SK-N-SH (cell line): ENCODE results near the gene AKAP12.

Source experiments
- CHD2 ChIP-seq: fragments of 150-350 bp; IDR thresholded peaks from 2 replicates; pipeline ENCODE4 v1.6.1; 2018; ENCODE audit warnings: low read length; ENCODE audit not compliant: partially characterized antibody
- ELF1 ChIP-seq: IDR thresholded peaks from 2 replicates; pipeline ENCODE4 v1.4.0; 2012
- EZH2phosphoT487 ChIP-seq: fragments of 200-600 bp; sonication (generic); IDR thresholded peaks from 2 replicates; pipeline ENCODE4 v1.6.1; 2017; ENCODE audit warnings: low read depth, mixed run types, mild to moderate bottlenecking, antibody characterized with exemption, moderate library complexity, borderline replicate concordance
- FOSL2 ChIP-seq: IDR thresholded peaks from 2 replicates; pipeline ENCODE4 v1.4.0; 2012; ENCODE audit warnings: low read depth, mild to moderate bottlenecking, moderate library complexity, borderline replicate concordance
- MXI1 ChIP-seq: IDR thresholded peaks from 2 replicates; pipeline ENCODE4 v1.6.1; 2012; ENCODE audit warnings: mild to moderate bottlenecking, low read depth, low read length, improper control_type of control experiment
- POLR2AphosphoS5 ChIP-seq: IDR thresholded peaks from 2 replicates; pipeline ENCODE4 v1.6.1; 2012; ENCODE audit warnings: low read depth, low read length
- RAD21 ChIP-seq: IDR thresholded peaks from 2 replicates; pipeline ENCODE4 v1.6.1; 2012; ENCODE audit warnings: mild to moderate bottlenecking, low read length
- RCOR1 ChIP-seq: fragments of 150-350 bp; IDR thresholded peaks from 2 replicates; pipeline ENCODE4 v1.6.1; 2017; ENCODE audit warnings: antibody characterized with exemption, low read length
- RFX5 ChIP-seq: IDR thresholded peaks from 2 replicates; pipeline ENCODE4 v1.6.1; 2012; ENCODE audit warnings: mild to moderate bottlenecking, improper control_type of control experiment, low read length
- TAF1 ChIP-seq: IDR thresholded peaks from 2 replicates; pipeline ENCODE4 v1.6.1; 2012; ENCODE audit warnings: low read depth, mild to moderate bottlenecking, low read length, moderate library complexity, borderline replicate concordance
- TF ChIP-seq, protein P1 (sequence below): fragments of 200-600 bp; sonication (generic); IDR thresholded peaks from 2 replicates; pipeline ENCODE4 v1.6.1; 2017; ENCODE audit warnings: antibody characterized with exemption, mild to moderate bottlenecking, moderate library complexity
- TF ChIP-seq, protein P2 (sequence below): fragments of 150-350 bp; IDR thresholded peaks from 2 replicates; pipeline ENCODE4 v1.6.1; 2017; ENCODE audit warnings: antibody characterized with exemption, low read length, low read depth, borderline replicate concordance
- TF ChIP-seq, protein P3 (sequence below): IDR thresholded peaks from 2 replicates; pipeline ENCODE4 v1.4.0; 2012; ENCODE audit warnings: low read depth

DNA sequence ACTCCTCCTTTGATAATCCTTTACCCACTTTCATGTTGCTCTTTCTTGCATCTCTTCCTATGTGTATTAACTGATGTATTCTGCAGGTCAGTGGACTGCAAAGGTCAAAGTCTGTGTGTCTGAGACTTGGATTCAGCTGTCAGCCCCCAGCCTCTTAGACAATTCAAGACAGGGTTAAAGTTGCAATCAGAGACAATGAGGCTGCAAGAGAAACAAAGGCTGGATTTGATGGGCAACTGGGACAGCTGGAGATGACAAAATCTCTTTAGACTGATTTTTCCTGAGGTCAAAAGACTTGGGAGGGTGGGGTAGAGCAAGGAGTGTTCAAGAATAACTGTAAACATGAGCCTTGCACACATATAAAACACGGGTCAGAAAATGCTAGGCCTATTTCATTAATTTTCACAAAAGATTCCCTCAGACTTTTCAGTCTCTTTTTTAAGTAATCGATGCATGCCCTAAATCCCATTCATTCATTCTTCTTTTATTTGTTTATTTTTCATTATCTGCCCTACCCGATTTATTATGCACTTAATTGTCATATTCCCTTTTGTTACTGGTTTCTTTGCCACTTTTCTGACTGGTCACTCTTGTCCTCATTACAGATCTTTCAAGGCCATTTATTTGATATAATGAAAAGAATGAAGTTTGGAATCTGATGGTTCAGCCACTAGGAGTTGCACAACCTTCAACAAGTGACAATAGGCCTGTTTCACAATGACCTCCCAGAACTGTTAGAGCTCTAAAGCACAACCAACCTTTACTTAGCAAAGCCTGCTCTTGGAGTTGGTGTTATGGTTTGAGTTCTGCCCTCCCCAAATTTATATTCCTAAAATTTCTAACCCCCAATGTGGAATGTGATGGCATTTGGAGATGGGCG, 33.8 kb upstream of the AKAP12 start:
- TF ChIP-seq, protein P1, sequence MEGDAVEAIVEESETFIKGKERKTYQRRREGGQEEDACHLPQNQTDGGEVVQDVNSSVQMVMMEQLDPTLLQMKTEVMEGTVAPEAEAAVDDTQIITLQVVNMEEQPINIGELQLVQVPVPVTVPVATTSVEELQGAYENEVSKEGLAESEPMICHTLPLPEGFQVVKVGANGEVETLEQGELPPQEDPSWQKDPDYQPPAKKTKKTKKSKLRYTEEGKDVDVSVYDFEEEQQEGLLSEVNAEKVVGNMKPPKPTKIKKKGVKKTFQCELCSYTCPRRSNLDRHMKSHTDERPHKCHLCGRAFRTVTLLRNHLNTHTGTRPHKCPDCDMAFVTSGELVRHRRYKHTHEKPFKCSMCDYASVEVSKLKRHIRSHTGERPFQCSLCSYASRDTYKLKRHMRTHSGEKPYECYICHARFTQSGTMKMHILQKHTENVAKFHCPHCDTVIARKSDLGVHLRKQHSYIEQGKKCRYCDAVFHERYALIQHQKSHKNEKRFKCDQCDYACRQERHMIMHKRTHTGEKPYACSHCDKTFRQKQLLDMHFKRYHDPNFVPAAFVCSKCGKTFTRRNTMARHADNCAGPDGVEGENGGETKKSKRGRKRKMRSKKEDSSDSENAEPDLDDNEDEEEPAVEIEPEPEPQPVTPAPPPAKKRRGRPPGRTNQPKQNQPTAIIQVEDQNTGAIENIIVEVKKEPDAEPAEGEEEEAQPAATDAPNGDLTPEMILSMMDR, result no peak
- TF ChIP-seq ELF1 (no peak), RAD21 (no peak), MXI1 (no peak), TAF1 (no peak), POLR2AphosphoS5 (no peak), RCOR1 (no peak), FOSL2 (no peak), CHD2 (no peak), RFX5 (no peak), EZH2phosphoT487 (no peak)
- TF ChIP-seq, protein P2, sequence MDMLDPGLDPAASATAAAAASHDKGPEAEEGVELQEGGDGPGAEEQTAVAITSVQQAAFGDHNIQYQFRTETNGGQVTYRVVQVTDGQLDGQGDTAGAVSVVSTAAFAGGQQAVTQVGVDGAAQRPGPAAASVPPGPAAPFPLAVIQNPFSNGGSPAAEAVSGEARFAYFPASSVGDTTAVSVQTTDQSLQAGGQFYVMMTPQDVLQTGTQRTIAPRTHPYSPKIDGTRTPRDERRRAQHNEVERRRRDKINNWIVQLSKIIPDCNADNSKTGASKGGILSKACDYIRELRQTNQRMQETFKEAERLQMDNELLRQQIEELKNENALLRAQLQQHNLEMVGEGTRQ, result no peak
- TF ChIP-seq, protein P3, sequence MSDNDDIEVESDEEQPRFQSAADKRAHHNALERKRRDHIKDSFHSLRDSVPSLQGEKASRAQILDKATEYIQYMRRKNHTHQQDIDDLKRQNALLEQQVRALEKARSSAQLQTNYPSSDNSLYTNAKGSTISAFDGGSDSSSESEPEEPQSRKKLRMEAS, result no peak
